Mesothelial cell of epicardium (in vitro differentiated cells): ENCODE measurements around the gene ANAPC10. TPM values are rescaled to one million over a fixed set of nuclear protein-coding genes. Genes with fewer than 3 reads are reported as not detected.

ENCODE experiments used
- DNase-seq, 2 experiments: peaks; one replicate each; pipeline ENCODE4 v3.0.0; 2021; ENCODE audit warnings: low spot score in 2 of 2; ENCODE audit not compliant: unreplicated experiment in 2 of 2
- H3K27ac Mint-ChIP-seq: 2 replicates; pipeline ENCODE4 v1.8.0; 2021; ENCODE audit warnings: mixed read lengths
- H3K27me3 Mint-ChIP-seq: 2 replicates; pipeline ENCODE4 v1.8.0; 2021; ENCODE audit warnings: low read depth, mixed read lengths
- H3K36me3 Mint-ChIP-seq: 2 replicates; pipeline ENCODE4 v1.8.0; 2021; ENCODE audit warnings: mixed read lengths
- H3K4me1 Mint-ChIP-seq: 2 replicates; pipeline ENCODE4 v1.8.0; 2021; ENCODE audit warnings: mixed read lengths
- H3K4me3 Mint-ChIP-seq: 2 replicates; pipeline ENCODE4 v1.8.0; 2021; ENCODE audit warnings: mild to moderate bottlenecking, moderate library complexity, mixed read lengths
- H3K9me3 Mint-ChIP-seq: 2 replicates; pipeline ENCODE4 v1.8.0; 2021; ENCODE audit warnings: mixed read lengths
- CTCF ChIP-seq: fragments of 200-600 bp; sonication (generic); IDR thresholded peaks from one replicate; pipeline ENCODE4 v1.5.0; 2021; ENCODE audit warnings: antibody characterized with exemption; ENCODE audit not compliant: unreplicated experiment
- total RNA-seq: library from RNA; stranded (reverse); gene quantifications from 3 replicates; pipeline ENCODE4 v1.2.1, GENCODE V29; 2021

The ANAPC10 gene
- total RNA-seq, 1 donor from 2014 or later, result 24.2 TPM

- no peak for DNase-seq
- Mint-ChIP-seq H3K27ac (no peak overlapping the region), H3K9me3 (no peaks in the 10 kb centered on the region), H3K36me3 (peaks cover 9% of the 10 kb centered on the region), H3K4me1 (peaks cover 5% of the 10 kb centered on the region), H3K27me3 (no peaks in the 10 kb centered on the region), H3K4me3 (no peak overlapping the region)
- no peak for TF ChIP-seq CTCF
Measured at GRCh38 chr4:145069361-145069760, 28.6 kb downstream of the ANAPC10 start.

GRCh38 chr4:145066063-145066501 is 31.9 kb downstream of the ANAPC10 start:
- Mint-ChIP-seq H3K4me1 (peaks cover 7% of the 10 kb centered on the region), H3K27ac (peak overlapping the region; percentile 37), H3K4me3 (no peak overlapping the region), H3K36me3 (peaks cover 17% of the 10 kb centered on the region), H3K9me3 (no peaks in the 10 kb centered on the region), H3K27me3 (no peaks in the 10 kb centered on the region)
- TF ChIP-seq CTCF, result no peak
- no peak for DNase-seq

GRCh38 chr4:145061318-145061920 is 36.6 kb downstream of the ANAPC10 start:
- H3K4me1 Mint-ChIP-seq, result peaks cover 10% of the 10 kb centered on the region
- H3K27ac Mint-ChIP-seq, result no peak overlapping the region
- peaks cover 9% of the 10 kb centered on the region for H3K36me3 Mint-ChIP-seq
- H3K9me3 Mint-ChIP-seq, result no peaks in the 10 kb centered on the region
- H3K27me3 Mint-ChIP-seq, result no peaks in the 10 kb centered on the region
- no peak for DNase-seq
- no peak overlapping the region for H3K4me3 Mint-ChIP-seq
- TF ChIP-seq CTCF, result peak; percentile 59

GRCh38 chr4:145058256-145058655 is 39.7 kb downstream of the ANAPC10 start:
- Mint-ChIP-seq H3K27me3 (no peaks in the 10 kb centered on the region), H3K9me3 (no peaks in the 10 kb centered on the region), H3K4me3 (no peak overlapping the region), H3K36me3 (peaks cover 10% of the 10 kb centered on the region), H3K27ac (no peak overlapping the region), H3K4me1 (peaks cover 5% of the 10 kb centered on the region)
- no peak for TF ChIP-seq CTCF
- no peak for DNase-seq

- Mint-ChIP-seq H3K4me3 (no peak overlapping the region), H3K27ac (no peak overlapping the region), H3K36me3 (peaks cover 5% of the 10 kb centered on the region), H3K27me3 (no peaks in the 10 kb centered on the region), H3K9me3 (no peaks in the 10 kb centered on the region), H3K4me1 (peaks cover 5% of the 10 kb centered on the region)
- no peak for TF ChIP-seq CTCF
- DNase-seq, result no peak
Measured at GRCh38 chr4:145056325-145057130, 41.5 kb downstream of the ANAPC10 start.
